ENCODE data around the gene C13orf46.
"Not testable (repeated sequence)": the region's sequence is repeated elsewhere in the genome, so short reads cannot be mapped to it uniquely, and the experiment has no call there.

C13orf46 gene

DNA sequence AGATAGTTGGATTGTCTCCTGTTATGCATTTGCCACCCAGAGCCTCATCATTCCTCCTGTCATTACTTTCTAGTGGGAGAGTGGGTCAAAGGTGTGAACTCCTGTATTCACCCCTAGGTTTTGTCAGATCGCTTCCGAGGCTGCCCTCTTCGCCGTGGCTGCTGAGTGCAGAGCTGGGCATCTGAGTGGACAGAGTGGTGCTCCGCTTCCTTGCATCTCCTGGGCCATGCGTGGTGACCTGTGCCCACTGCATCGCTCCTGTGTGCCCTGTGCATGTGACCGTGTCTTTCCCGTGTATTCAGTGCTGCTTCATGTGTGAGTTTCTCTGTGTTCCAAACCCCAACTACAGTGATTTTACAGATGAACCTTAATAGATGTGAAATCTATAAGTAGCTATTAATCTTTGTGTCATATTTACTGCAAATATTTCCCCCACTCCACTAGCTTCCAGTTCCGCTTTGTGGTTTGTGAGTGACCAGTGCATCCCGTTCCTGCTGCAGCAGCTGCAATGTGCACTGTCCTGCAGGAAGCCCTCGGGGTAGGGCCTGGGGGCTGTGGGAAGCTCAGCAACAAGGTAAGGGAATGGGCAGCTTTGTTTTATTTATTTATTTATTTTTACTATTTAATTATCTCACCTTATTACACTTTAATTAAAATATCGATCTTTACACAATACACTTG lies 53.1 kb downstream of the C13orf46 start:
- DNase-seq: no peak

DNA sequence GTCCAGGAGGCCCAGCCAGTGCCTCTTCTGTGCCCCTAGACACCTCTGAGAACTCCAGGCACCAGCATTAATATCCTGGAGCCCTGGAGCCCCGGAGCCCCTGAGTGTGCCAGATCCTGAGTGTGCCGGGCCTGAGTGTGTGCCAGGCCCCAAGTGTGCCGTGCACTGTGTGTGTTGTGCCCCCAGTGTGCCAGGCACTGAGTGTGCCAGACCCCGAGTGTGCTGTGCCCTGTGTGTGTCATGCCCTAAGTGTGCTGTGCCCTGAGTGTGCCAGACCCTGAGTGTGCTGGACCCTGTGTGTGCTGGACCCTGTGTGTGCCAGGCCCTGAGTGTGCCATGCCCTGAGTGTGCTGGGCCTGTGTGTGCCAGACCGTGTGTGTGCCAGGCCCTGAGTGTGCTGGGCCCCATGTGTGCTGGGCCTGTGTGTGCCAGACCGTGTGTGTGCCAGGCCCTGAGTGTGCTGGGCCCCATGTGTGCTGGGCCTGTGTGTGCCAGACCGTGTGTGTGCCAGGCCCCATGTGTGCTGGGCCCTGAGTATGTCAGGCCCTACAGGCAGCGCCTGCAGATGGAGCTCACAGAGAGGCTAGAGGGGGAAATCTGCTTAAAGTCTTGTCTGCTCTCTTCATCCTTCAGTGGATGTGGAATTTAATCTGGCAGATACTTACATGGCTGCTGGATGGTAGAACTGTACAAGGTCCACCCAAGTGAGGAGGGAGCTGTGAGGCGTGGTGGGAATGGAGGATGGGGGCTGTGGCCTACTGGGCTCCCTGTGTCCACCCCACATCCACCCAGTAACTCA lies 53.9 kb downstream of the C13orf46 start:
- DNase-seq: no peak

- DNase-seq: no peak
Measured at GRCh38 chr13:113918981-113919701, 54.7 kb downstream of the C13orf46 start.

GRCh38 chr13:113918580-113918979 lies 55.3 kb downstream of the C13orf46 start:
- DNase-seq: no peak

DNA sequence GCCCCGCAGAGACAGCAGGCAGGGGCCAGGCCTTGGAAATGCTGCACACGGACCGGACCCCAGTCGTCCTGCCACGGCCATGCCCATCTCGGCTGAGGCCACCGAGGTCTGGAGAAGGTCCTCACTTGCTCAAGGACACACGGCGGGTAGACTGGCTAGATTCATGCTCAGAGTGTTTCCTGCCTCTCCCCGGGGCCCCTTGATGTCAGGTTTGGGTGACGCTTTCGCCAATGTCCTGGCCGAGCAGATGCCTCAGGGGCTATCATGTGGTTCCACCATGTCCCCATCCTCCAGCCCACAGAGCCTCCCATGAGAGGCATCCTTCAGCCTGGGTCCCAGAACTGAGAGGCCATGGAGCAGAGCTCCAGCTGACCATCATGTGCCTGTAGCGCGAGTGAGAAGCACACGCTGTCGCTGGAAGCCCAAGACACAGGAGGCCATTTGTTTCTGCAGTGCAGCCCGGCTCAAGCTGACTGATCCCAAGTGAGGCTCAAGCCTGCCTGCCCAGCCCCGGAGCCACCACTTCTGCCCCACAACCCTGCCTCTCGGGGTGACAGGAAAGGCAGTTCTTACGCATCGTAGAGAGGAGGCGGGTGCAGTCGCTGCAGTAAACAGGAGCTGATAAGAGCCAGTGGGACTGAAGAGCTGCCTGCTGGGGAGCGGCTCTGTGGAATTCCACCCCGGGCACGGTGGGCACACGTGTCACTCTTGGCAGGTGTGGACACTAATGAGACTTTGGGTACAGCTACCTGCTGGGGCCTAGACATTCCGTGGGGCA lies 56.1 kb downstream of the C13orf46 start:
- no peak for DNase-seq

DNA sequence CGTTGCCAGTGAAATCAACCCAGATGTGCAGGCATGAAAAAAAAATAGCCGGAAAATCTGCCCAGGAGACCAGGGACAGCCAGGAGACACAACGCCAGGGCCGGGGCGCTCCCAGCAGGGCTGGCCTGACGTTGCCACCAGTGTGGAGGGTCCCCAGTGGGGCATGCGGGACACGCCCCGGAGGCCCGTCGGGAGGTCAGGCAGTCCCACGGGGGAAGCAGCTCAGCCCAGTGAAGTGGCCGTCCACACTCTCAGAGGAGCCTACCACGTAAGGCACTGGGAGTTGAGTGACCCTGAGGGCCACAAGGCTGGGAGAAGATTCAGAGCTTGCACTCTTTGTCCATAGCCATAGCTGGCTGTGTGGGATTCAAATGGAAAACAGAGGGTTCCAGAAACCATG lies 56.8 kb downstream of the C13orf46 start:
- no peak for DNase-seq

DNA sequence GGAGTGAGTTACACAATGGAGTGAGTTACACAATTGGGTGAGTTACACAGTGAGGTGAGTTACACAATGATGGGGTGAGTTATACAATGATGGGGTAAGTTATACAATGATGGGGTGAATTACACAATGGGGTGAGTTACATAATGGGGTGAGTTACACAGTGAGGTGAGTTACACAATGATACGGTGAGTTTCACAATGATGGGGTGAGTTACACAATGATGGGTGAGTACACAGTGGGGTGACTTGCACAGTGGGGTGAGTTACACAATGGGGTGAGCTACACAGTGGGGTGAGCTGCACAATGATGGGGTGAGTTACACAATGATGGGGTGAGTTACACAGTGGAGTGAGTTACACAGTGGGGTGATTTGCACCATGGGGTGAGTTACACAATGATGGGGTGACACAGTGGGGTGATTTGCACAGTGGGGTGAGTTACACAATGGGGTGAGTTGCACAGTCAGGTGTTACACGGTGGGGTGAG lies 57.5 kb downstream of the C13orf46 start:
- DNase-seq: no peak

DNA sequence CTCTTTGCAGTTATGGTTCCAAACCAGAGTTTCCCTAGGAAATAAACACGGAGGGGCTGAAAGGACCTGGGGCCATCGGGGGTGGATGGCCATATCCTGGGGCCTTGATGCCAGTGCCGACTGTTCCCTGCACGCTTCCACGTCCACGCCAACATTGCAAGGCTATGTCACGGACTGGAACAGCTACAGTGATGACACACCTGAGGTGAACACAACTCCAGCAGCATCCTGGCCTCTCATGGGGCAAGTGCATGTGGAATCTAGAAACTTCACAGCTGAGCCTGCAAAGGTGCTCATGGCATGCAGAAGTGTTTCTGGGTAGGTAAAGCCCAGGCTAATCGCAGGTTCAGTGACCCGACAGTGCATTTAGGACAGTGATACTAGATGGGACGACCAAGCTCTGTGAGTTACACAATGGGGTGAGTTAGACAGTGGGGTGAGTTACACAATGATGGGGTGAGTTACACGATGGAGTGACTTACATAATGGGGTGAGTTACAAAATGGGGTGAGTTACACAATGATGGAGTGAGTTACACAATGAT lies 58.0 kb downstream of the C13orf46 start:
- no peak for DNase-seq

- no peak for DNase-seq
Measured at GRCh38 chr13:113915012-113915763, 58.7 kb downstream of the C13orf46 start.

DNA sequence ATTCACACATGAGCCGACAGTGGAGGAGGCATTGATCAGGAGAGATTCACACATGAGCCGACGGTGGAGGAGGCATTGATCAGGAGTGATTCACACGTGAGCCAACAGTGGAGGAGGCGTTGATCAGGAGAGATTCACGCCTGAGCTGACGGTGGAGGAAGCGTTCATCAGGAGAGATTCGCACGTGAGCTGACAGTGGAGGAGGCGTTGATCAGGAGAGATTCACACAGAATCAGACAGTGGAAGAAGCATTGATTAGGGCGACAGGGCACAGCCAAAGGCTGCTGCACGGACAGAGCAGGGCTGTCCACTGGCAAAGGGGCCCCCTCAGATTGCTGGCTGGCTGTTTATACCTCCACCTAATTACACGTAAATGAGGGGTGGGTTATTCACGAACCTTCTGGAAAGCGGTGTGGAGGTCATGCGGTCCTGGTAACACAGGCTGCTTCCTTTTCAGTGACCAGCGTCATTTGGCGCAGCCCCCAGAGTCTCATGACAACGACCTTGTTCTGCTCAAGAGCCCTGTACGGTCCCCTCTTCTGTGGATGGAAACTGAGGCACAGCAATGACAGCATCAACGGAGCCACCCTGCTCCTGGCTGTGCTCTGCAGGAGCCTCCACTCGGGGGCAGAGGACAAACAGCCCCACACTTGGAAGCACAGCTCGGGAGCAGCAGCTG lies 59.4 kb downstream of the C13orf46 start:
- DNase-seq: no peak

GRCh38 chr13:113913838-113914237 lies 60.0 kb downstream of the C13orf46 start:
- not testable (repeated sequence) for DNase-seq

DNA sequence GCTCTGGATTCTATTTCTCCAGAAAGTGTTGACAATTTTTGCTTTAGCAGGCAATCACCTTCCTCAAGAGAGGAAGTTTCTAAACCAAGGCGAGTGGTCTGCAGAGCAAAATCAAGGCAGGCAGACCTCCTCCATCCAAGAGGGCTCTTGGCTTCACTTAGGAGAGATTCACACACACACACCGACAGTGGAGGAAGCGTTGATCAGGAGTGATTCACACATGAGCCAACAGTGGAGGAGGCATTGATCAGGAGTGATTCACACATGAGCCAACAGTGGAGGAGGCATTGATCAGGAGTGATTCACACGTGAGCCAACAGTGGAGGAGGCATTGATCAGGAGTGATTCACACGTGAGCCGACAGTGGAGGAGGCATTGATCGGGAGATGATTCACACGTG lies 60.5 kb downstream of the C13orf46 start:
- DNase-seq: not testable (repeated sequence)

DNA sequence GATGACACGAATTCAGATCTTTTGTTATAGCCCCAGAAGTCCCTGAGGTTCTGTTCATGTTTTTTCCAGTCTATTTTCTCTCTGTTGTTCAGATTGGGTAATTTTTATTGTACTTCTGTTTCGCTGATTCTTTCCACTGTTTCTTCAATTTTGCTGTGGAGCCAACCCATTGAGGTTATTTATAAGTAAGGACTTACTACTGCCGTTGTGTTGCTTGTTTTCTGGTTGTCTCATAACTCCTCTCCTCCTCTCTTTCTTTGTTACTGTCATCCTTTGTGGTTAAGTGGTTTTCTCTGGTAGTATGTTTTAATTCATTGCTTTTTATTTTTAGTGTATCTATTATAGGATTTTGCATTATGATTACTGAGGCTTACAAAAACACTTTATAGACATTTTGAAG lies 61.3 kb downstream of the C13orf46 start:
- no peak for DNase-seq

- DNase-seq: no peak
Measured at GRCh38 chr13:113907635-113908617, 66.0 kb downstream of the C13orf46 start.

DNA sequence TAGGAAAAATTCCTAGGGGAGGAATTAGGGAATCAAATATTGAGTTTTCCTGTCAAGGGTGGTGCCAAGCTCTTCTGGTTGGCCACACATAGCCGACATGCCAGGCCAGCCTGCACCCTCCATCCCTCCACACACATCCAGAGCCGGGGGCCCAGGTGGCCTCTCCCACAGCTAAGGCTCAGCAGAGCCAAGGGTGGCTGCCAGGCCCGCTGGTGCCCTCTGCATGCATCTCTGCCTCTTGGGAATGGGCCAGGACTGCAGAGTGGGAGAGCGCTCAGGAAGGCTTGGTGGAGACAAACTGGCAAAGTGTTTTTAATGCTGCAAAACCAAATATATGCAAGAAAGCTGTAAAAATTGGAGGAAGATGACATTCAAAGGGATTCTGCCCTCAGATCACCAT lies 67.3 kb downstream of the C13orf46 start:
- DNase-seq: no peak

DNA sequence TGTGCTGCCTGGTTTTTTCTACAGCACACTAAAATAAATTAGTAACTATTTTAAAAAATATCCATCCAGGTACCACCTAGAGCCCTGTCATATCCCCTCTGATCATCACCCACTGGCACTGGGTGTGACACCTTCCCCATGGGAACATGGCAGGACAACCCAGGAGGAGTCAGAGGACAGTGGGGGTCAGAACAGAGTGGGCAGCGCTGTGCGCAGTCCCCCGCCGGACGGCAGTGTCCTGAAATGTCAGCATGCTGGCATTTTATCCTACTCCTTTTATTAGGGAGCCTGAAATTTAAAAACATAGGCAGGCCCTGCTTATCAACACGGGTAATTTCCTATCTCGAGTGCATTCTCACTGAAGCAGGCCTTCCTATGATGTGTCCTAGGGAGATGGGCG lies 67.9 kb downstream of the C13orf46 start:
- no peak for DNase-seq

DNA sequence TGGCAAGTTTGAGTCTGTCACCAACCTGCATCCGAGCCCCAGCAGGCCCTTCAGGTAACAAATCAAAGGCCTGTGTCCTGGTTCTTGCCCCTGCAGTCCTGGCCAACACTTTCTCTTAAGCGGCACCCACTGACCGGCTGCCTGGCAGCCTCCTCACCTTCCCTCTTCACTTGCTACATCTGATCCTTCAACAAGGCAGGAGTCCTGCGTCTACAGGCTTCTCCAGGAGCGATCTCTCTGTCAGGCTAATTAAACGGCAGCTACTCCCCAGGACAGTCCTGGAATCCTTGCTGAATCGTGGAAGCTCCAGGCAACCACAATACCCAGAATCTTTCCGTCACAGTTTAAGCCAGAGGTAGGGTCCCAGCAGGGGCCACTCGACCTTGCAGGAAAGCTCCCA lies 68.9 kb downstream of the C13orf46 start:
- no peak for DNase-seq

- DNase-seq: no peak
Measured at GRCh38 chr13:113904411-113904810, 69.5 kb downstream of the C13orf46 start.

DNA sequence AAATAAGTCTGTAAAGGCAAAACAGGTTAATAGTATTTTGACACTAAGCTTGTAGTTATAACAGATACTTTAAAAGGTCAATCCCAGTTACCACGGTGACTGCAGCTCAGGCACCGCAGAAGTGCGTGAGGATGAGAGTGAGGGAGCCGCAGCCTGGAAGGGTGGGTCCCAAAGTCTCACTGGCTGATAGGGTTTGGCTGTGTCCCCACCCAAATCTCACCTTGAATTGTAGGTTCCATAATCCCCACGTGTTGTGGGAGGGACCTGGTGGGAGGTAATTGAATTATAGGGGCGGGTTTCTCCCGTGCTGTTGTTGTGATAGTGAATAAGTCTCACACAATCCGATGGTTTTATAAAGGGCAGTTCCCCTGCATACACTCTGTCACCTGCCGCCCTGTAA lies 70.0 kb downstream of the C13orf46 start:
- no peak for DNase-seq
